GM12874 (cell line): Measurements from ENCODE around the gene PYM1.

Source experiments
- CTCF ChIP-seq: IDR thresholded peaks from 2 replicates; pipeline ENCODE4 v1.5.1; 2011; ENCODE audit warnings: low read depth, mild to moderate bottlenecking, control low read depth, low read length, moderate library complexity; ENCODE audit not compliant: insufficient read depth

Gene PYM1

GRCh38 chr12:55937981-55938380 is 10.3 kb upstream of the PYM1 start:
- TF ChIP-seq CTCF: no peak

GRCh38 chr12:55935738-55936151 is 8.1 kb upstream of the PYM1 start:
- no peak for TF ChIP-seq CTCF

- no peak for TF ChIP-seq CTCF
Measured at GRCh38 chr12:55934773-55935172, 7.1 kb upstream of the PYM1 start.

GRCh38 chr12:55933799-55934742 is 6.4 kb upstream of the PYM1 start:
- no peak for TF ChIP-seq CTCF

- TF ChIP-seq CTCF: no peak
Measured at GRCh38 chr12:55933169-55933798, 5.6 kb upstream of the PYM1 start.

- TF ChIP-seq CTCF: no peak
Measured at GRCh38 chr12:55932551-55932910, 4.8 kb upstream of the PYM1 start.

- TF ChIP-seq CTCF: no peak
Measured at GRCh38 chr12:55931780-55932550, 4.3 kb upstream of the PYM1 start.
